ENCODE measurements around the gene NDUFAF4.

GRCh38 chr6:96886519-96886918, 11.2 kb downstream of the NDUFAF4 start:
- TF ChIP-seq CTCF (IDR thresholded peaks at IDR 0.05) (no peak), POLR2A (IDR thresholded peaks at IDR 0.05) (no peak)
